HG02588 (cell line): ENCODE data around the gene DPY19L1.
"Not testable (repeated sequence)": the region's sequence is repeated elsewhere in the genome, so short reads cannot be mapped to it uniquely, and the experiment has no call there.

Source experiments
- ATAC-seq: cut with Tn5 transposase; IDR thresholded peaks from one replicate; pipeline ENCODE4 v1.9.1; 2021; ENCODE audit warnings: mild to moderate bottlenecking, moderate library complexity; ENCODE audit not compliant: unreplicated experiment

The DPY19L1 gene

DNA sequence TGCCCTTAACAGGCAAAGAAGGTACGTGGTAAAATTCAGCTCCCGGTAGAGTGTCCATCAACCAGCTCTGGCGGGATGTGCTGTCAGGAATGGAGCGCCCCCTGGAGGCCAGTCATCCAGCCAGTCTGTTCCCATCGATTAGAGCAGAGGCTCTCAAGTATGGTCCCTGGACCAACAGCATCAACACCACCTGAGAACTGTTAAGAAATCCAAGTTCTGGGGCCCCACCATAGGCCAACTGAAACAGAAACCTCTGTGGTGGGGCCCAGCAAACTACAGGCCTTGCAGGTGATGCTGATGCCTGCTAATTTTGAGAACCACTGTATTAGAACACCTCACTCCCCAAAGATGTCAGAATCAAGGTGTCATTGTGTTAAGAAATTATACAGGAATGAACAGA, 109.2 kb downstream of the DPY19L1 start:
- peak; percentile 86 for ATAC-seq

DNA sequence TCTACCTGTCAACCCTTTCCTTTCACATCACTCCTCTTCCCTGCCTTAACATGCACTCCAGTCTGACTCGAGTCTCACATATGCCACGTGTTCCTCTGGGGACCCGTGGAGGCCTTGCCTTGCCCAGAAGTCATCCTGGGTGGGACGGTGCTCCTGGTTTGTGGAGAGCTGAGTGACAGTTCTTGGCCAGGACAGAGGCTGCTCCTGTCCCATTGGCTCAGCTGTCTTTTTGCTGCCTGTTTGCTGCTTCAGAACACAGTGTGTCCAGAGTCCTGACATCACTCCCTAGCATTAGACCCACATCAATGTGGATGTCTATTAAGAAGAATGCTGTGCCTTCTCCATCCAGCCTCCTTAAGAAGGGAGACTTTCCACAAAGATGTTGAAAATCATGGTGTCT, 116.8 kb downstream of the DPY19L1 start:
- not testable (repeated sequence) for ATAC-seq

DNA sequence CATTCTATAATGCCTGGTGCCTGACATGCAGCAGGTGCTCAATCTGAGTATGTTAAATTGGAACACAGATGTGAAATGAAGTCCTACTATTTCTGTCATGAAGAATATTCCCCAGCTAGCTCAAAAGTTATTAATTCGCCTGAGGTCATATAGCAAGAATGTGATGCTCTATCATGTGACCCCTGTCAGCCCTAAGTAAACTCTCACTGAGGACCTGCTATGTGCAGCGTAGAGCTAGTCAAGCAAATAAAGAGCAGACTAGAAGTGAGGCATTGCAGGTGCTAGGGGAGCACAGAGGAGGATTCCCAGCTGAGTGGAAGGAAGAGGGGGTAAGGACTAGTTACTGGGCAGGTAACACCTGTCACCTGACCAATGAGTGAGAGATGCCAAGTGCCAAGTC, 118.2 kb downstream of the DPY19L1 start:
- not testable (repeated sequence) for ATAC-seq

DNA sequence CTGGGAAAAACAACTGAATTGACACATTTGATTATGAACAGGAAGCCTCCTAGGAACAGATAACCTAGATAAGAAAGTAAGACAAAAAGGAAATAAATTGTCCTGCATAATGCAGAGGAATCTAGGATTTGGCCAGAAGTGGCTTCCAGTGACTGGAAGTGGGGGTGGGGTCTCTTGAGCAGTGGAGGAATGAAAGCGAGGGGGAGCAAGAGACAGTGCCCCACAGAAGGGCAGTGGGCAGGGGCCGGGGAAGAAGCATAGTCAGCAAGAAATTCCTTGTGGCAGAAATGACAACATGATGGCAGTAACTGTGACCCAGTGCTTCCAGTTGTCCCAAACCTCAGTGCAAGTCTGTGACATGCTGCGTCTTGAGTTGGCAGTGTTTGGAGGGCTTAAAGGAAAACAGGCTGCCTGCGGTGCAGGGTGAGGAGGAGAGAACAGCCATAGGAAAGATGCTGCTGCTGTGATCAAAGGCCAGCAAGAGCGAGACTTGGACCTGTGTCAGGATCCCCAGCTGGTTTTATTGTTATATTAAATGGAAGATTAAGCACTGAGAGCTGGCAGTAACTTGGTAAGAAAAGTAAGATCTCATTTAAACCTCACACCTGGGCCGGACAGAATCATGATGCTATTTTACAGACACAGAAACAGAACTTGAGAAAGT, 119.0 kb downstream of the DPY19L1 start:
- not testable (repeated sequence) for ATAC-seq

DNA sequence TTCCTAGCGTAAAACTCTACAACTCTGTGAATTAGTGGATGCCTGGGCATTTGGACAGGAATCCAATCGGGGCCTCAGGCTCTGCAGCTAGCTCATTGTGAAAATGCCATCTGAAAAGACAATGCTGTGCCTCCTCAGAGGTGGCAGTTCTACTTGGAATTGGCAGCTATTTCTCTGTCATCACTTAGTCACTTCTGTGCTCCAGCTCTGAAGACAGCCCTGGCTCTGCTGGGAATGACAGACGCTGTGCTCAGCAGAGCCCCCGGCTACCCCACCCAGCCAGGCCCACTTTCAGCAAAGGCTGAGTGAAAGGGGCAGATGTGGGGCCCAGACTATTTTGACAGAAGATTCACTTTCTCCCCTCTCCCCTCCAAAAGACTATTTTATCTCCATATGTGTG, 119.8 kb downstream of the DPY19L1 start:
- not testable (repeated sequence) for ATAC-seq

DNA sequence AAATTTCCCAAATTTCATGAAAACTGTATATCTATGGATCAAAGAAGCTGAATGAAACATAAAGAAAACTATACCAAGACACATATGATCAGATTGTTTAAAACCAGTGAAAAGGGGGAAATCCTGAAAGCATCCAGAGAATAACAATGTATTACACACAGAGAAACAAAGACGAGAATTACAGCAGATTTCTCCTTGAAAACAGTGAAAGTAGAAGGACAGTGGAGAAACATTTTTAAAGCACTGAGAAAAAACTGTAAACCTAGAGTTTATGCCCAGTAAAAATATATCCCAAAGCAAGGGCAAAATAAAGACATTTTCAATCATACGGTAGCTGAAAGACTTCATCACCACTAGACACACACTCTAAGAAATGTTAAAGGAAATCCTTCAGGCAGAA, 121.0 kb downstream of the DPY19L1 start:
- ATAC-seq, result no peak

DNA sequence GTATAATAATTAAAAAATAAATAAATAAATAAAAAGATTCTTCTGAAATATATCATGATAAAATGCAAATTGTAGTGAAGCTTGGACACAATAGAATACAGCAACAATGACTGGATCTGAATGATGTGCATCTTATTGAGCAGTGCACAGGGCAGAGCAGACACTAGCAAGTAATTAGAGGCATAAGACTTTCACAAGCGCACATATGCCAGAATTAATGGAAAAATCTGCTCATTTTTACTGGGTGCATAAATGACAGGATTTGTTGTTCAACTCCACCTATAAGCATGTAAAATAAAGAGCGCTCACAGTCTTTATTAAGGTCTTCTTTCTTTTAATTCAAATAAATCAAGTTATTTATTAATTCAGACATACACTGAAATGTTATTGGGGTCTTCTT, 125.0 kb downstream of the DPY19L1 start:
- no peak for ATAC-seq

DNA sequence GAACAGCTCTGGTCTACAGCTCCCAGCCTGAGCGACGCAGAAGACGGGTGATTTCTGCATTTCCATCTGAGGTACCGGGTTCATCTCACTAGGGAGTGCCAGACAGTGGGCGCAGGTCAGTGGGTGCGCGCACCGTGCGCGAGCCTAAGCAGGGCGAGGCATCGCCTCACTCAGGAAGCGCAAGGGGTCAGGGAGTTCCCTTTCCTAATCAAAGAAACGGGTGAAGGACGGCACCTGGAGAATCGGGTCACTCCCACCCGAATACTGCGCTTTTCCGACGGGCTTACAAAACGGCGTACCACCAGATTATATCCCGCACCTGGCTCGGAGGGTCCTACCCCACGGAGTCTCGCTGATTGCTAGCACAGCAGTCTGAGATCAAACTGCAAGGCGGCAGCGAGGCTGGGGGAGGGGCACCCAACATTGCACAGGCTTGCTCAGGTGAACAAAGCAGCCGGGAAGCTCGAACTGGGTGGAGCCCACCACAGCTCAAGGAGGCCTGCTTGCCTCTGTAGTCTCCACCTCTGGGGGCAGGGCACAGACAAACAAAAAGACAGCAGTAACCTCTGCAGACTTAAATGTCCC, 130.9 kb downstream of the DPY19L1 start:
- ATAC-seq, result not testable (repeated sequence)

DNA sequence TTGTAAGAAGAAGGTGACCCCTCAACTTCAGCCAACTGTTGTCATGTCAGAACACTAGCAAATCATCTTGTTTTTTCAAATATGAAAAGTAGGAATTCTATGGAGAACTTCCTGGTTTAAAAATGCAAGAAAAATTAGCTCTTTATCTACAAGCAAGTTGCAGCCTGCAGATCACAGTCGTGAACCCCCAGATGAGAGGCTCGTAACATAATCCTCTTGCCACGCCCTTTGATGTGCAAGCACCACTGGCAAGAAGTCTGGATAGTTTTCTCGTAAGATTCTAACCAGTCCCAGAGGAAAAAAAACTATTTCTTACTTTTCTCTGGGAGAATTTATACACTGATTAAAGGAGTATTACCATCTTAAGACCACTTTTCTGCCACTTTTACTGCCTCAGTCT, 132.3 kb downstream of the DPY19L1 start:
- no peak for ATAC-seq

DNA sequence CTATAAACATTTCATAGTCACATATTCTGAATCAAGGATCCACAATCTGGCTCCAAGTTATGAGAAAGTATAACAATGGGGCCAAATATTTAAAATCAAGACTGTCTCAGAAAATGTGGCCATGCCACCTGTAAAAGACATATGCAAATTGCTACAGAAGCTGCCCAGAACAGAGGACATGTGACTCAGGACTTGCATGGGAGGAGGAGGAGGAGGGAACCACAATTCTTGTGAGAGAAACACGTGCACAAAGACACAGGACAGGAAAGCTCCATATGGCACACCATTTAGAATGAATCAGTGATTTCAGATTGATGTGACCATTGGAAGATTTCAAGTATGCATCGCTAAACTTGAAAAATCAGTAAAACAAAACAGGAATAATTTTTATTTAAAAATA, 133.4 kb downstream of the DPY19L1 start:
- not testable (repeated sequence) for ATAC-seq

DNA sequence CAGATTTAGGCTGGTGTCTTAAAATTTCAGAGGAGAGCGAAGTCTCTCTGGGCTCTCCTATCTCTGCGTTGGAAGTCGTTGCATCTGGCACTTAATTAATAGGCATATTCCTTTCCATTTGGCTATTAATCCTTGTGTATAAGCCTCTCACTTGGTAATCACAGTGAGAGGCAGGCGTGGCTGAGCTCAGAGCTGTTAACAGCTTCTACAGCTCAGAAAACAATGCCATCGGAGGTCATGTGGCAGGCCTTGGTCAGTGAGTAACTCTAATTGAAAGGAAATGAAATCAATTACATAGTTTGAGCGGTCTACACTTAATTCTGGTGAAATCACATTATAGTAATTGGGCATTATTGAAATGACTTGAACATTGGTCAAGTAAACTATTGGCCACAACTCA, 135.1 kb downstream of the DPY19L1 start:
- ATAC-seq, result no peak

DNA sequence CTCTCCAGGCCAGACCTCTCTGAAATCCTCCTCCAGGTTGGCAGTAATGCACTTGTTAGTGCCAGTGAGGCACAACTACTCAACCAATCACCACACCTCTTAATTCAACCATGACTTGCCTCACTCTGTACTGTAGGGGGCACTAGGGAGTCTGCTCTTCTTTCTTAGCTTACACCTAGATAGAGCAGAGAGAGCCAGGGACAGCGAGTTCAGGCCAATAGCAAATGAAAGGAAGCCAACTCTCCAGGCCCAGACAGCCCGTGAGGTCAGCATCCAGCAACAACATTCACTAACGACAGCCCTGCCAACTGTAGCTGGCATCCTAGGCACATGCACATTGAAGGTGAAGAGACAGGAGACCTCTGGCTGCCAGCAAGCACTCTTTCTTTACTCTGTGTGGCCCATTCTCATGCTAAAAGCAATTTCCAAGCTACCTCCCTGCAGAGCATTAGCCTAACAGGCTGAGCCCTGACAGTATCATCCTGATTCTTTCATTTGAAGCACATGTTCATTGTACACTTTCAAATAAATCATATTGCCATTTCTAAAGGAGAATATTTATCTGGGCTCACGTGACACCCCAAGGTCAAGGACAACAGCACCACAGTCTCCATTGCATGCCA, 136.3 kb downstream of the DPY19L1 start:
- ATAC-seq, result no peak

DNA sequence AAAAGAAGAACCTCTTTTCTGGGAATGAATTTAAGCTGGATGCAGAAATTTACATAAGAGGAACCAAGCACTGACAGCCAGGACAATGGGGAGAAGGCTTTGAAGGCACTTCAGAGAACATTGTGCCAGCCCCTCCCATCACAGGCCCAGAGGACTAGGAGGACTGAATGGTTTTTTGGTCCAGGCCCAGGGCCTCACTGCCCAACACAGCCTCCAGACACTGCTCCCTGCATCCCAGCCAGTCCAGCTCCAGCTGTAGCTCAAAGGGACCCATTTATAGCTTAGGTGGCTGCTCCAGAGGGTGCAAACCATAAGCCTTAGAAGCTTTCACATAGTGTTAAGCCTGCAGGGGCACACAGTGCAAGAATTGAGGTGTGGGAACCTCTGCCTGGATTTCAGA, 142.1 kb downstream of the DPY19L1 start:
- ATAC-seq, result no peak

DNA sequence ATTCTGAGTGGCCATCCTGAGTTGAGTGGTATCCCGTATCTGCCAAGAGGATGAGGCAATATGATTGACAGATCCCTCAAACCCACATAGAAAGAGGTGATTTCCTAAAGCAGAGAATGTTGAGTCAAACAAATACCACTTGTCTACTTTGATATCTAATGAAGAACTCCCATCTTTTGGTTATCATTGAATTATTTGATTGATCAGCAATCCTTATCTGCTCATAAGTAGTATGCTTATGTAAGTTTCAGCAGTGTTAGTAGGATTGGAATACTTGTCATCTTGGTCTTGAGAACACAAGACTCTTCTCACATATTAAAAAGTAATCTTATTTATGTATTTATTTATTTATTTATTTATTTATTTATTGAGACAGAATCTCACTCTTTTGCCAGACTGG, 147.3 kb downstream of the DPY19L1 start:
- ATAC-seq, result no peak

DNA sequence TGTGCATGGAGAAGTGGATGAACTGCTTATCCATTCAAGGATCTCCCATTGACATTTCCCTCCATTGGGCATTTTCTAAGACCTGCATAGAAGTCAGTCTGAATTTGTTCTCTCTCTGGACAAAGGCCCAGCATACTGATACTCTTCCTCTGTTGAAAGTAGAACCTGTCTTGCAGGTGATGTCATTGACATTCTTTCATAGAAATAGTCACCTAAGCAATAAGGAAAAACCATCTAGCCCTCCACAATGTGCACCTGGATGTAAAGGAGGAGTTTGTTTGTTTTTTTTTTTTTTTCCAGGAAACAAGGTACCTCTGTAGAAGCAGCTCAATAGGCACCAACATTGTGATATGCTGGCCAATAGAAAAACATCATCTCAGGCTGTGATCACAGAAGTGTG, 150.4 kb downstream of the DPY19L1 start:
- ATAC-seq, result no peak

DNA sequence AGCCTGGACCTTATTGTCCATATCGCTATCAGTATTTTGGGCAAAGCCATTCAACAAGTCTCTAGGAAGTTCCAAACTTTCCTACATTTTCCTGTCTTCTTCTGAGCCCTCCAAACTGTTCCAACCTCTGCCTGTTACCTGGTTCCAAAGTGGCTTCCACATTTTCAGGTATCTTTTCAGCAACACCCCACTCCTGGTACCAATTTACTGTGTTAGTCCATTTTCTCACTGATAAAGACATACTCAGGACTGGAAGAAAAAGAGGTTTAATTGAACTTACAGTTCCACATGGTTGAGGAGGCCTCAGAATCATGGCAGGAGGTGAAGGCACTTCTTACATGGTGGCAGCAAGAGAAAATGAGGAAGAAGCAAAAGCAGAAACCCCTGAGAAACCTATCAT, 153.4 kb downstream of the DPY19L1 start:
- ATAC-seq, result not testable (repeated sequence)

DNA sequence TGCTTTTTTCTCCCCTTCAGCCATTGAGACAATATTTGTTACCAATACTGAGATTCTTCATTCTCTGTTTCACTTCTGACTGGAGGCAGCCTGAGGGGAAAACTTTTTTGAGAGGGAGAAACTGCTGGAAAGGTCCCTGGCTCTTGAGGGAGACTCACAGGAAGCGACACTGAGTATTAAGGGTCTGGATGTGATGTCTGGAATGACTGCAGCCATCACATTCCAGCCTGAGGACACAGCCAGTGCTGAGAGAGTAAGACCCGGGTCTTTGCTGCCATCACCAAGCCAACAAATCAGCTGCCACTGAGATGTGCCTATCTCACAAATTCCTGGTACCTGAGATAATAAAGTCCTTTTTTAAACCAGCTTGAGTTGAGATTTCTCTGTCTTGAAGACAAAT, 157.4 kb downstream of the DPY19L1 start:
- no peak for ATAC-seq

DNA sequence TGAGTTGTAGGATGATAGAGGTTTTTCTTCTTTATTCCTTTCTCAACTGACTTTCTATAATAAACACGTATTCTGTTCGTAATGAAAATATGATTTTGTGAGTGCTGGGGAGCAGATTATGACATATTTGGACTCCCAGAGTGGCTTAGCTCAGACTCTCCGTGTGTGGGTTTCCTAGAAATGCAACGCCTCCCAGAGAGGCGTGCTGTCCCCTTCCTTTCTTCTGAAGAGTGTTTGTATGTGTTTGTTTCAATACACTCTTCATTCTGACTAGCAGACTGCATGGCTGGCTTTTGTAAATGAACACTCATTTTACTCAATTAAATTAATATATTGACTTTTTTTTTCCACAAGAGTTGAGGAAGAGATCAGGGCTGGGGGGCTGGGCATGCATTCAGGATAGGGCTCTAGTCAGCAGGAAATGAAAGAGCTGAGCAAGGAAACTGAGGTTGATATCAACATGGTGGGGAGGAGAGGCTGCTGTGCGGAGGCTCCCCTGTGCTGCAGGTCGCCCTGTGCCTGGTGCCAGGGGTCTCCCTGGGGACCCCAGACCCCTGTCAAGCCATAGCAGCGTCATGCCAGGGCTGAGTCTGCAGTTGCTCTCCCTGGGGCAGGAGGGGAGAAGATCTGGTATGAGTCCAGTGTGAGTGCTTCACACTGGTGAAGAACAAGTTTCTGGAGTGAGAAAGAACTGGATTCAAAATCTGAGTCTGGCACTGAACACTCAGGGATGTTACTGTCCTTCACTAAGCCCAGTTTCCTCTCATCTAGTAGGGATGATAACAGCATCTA, 158.1 kb downstream of the DPY19L1 start:
- ATAC-seq, result not testable (repeated sequence)
